Body of pancreas (tissue), 4 donors: ENCODE results near the gene RESF1. TPM values are rescaled to one million over a fixed set of nuclear protein-coding genes. Genes with fewer than 3 reads are reported as not detected.
A peak's percentile ranks its signal among the peaks of the same experiment; 100 is the strongest.

Experiments
- ATAC-seq: fragments of 150-250 bp; one replicate; pipeline ENCODE4 v1.9.1; 2016
- DNase-seq, 4 donors: peaks; one replicate each; pipeline ENCODE4 v3.0.0-alpha.2; 2019
- H3K27ac ChIP-seq, 4 donors: fragments of 200-600 bp; sonication (generic); 1 replicate in 3 of 4; 2 replicates in 1 of 4; pipeline versions ENCODE4 v1.5.1 to v1.6.1; 2016 to 2019; ENCODE audit warnings: mild to moderate bottlenecking in 1 of 4, mixed read lengths in 1 of 4, moderate library complexity in 1 of 4
- H3K27me3 ChIP-seq, 2 donors: fragments of 200-600 bp; sonication (generic); one replicate each; pipeline ENCODE4 v1.6.0; 2016; ENCODE audit warnings: mild to moderate bottlenecking in 1 of 2
- H3K36me3 ChIP-seq, 2 donors: fragments of 200-600 bp; sonication (generic); replicated peaks in 1 of 2; 2 replicates each; pipeline ENCODE4 v1.5.1; 2016; ENCODE audit warnings: low read depth in 2 of 2; ENCODE audit not compliant: insufficient read depth in 1 of 2
- H3K4me1 ChIP-seq: fragments of 200-600 bp; sonication (generic); one replicate; pipeline ENCODE4 v1.6.0; 2016
- H3K4me3 ChIP-seq, 2 donors: fragments of 200-600 bp; sonication (generic); 1 replicate in 1 of 2; 2 replicates in 1 of 2; pipeline ENCODE4 v1.5.1; 2016 to 2019
- H3K9me3 ChIP-seq, 3 donors: fragments of 200-600 bp; sonication (generic); 1 replicate in 2 of 3; 2 replicates in 1 of 3; pipeline ENCODE4 v1.5.1; 2016
- POLR2A ChIP-seq, 3 donors: fragments of 450-650 bp; IDR thresholded peaks; one replicate each; pipeline ENCODE4 v1.6.1; 2016; ENCODE audit warnings: antibody characterized with exemption in 3 of 3, mild to moderate bottlenecking in 2 of 3
- WGBS, 2 donors: methylation state at CpG; one replicate each; pipeline ENCODE4 v1.1.5; 2017; 5-methylcytosine and 5-hydroxymethylcytosine counted together
- intact Hi-C: fragments of 100-400 bp; cut with DNase I; formaldehyde crosslinking; loops from one replicate; pipeline ENCODE4 v1.15.1; 2023
- total RNA-seq, 2 donors: library from RNA; depleted of rRNA; stranded (reverse); fragments of >200 nt; gene quantifications; one replicate each; pipeline ENCODE4 v1.1.0, GENCODE V29; 2016
- TF ChIP-seq, protein P1 (sequence below), 7 experiments: fragments of 450-650 bp in 4 of 7; fragments of 200-600 bp in 3 of 7; sonication (generic) in 3 of 7; IDR thresholded peaks; one replicate each; pipeline ENCODE4 v1.5.1; 2016 to 2019; ENCODE audit warnings: antibody characterized with exemption in 7 of 7

The RESF1 gene
- total RNA-seq, 2 donors from 2014 or later: 29.1 to 48.1 TPM

DNA sequence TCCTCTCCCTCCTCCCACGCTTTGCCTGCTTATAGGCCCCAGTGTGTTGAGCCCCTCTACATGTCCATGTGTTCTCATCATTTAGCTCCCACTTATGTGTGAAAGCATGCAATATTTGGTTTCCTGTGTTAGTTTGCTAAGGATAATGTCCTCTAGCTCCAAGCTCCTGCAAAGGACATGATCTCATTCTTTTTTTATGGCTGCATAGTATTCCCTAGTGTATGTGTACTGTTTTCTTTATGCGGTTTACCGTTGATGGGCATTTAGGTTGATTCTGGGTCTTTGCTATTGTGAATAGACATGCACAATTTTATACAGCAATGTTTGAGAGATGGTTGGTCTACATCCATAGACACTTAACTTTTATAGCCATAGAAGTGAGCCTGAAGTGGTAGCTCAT is 5.1 kb downstream of the RESF1 start:
- ATAC-seq: no peak
- peaks cover 38% of the 10 kb centered on the region for H3K4me1 ChIP-seq
- no peak overlapping the region for H3K4me3 ChIP-seq
- H3K9me3 ChIP-seq: no peaks in the 10 kb centered on the region
- no peak overlapping the region for H3K27ac ChIP-seq
- H3K36me3 ChIP-seq: no peaks in the 10 kb centered on the region
- no peak for TF ChIP-seq POLR2A (IDR thresholded peaks at IDR 0.05)
- TF ChIP-seq, protein P1, sequence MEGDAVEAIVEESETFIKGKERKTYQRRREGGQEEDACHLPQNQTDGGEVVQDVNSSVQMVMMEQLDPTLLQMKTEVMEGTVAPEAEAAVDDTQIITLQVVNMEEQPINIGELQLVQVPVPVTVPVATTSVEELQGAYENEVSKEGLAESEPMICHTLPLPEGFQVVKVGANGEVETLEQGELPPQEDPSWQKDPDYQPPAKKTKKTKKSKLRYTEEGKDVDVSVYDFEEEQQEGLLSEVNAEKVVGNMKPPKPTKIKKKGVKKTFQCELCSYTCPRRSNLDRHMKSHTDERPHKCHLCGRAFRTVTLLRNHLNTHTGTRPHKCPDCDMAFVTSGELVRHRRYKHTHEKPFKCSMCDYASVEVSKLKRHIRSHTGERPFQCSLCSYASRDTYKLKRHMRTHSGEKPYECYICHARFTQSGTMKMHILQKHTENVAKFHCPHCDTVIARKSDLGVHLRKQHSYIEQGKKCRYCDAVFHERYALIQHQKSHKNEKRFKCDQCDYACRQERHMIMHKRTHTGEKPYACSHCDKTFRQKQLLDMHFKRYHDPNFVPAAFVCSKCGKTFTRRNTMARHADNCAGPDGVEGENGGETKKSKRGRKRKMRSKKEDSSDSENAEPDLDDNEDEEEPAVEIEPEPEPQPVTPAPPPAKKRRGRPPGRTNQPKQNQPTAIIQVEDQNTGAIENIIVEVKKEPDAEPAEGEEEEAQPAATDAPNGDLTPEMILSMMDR (IDR thresholded peaks at IDR 0.05): no peak
- intact Hi-C loops: no loop called here
- 94 to 95% methylated on average over 3 of the region's 3 CpGs for WGBS, 2 donors
- H3K27me3 ChIP-seq: no peaks in the 10 kb centered on the region
- no peak for DNase-seq

DNA sequence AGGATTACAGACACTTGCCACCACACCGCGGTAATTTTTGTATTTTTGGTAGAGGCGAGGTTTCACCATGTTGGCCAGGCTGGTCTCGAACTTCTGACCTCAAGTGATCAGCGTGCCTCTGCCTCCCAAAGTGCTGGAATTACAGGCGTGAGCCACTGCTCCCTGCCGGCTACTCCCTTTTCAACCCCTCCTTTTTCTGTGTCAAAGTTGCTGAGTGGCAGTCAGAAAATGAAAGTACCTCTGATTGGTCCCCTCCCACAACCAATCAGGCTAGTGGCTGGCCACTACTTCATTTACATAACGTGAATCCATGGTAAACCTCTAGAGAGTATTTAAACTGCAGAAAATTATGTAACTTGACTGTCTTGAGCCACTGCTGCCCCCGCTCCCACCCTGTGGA is 5.9 kb downstream of the RESF1 start:
- 89 to 93% methylated on average over 9 of the region's 9 CpGs for WGBS, 2 donors
- H3K4me3 ChIP-seq: no peak overlapping the region
- no peaks in the 10 kb centered on the region for H3K9me3 ChIP-seq
- H3K36me3 ChIP-seq: no peaks in the 10 kb centered on the region
- DNase-seq: no peak
- no peaks in the 10 kb centered on the region for H3K27me3 ChIP-seq
- intact Hi-C loops: no loop called here
- H3K4me1 ChIP-seq: peaks cover 38% of the 10 kb centered on the region
- TF ChIP-seq, protein P1 (IDR thresholded peaks at IDR 0.05): no peak
- ATAC-seq: no peak
- no peak overlapping the region for H3K27ac ChIP-seq

- 45 to 48% methylated on average over 5 of the region's 5 CpGs for WGBS, 2 donors
- intact Hi-C loops: no loop called here
- no peak overlapping the region for H3K4me3 ChIP-seq
- ATAC-seq: no peak
- H3K36me3 ChIP-seq: peaks cover 0 to 4% of the 10 kb centered on the region in 2 donors
- H3K4me1 ChIP-seq: peaks cover 32% of the 10 kb centered on the region
- H3K9me3 ChIP-seq: no peaks in the 10 kb centered on the region
- no peaks in the 10 kb centered on the region for H3K27me3 ChIP-seq
- peak overlapping the region in 2 of 4 donors; percentile 8 to 25 for H3K27ac ChIP-seq
- no peak for DNase-seq
- TF ChIP-seq POLR2A (IDR thresholded peaks at IDR 0.05): no peak
- TF ChIP-seq, protein P1 (IDR thresholded peaks at IDR 0.05): no peak
Observed at GRCh38 chr12:31966558-31967205, 7.5 kb downstream of the RESF1 start.

DNA sequence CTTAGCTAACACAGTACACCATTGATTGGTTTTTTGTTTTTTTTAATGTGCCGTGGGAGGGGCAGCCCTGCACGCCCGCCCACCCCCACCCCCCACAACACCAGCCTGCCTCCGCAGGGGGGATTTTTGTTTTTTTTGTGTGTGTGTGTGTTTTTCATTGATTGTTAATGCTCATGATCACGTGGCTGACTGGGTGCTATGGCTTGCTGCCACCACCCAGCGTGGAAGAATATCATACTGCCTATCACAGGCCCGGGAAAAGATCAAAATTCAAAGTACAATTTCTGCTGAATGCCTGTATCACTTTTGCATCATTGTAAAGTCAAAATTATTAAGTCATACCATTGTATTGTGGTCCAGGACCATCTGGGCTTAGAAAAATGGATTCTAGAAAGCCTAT is 8.3 kb downstream of the RESF1 start:
- H3K4me3 ChIP-seq: no peak overlapping the region
- ATAC-seq: no peak
- intact Hi-C loops: no loop called here
- H3K27ac ChIP-seq: peak overlapping the region in 1 of 4 donors; percentile 22
- H3K27me3 ChIP-seq: no peaks in the 10 kb centered on the region
- peaks cover 0 to 4% of the 10 kb centered on the region in 2 donors for H3K36me3 ChIP-seq
- TF ChIP-seq, protein P1 (IDR thresholded peaks at IDR 0.05): no peak
- no peak for TF ChIP-seq POLR2A (IDR thresholded peaks at IDR 0.05)
- 36 to 46% methylated on average over 7 of the region's 7 CpGs for WGBS, 2 donors
- H3K4me1 ChIP-seq: peaks cover 23% of the 10 kb centered on the region
- H3K9me3 ChIP-seq: no peaks in the 10 kb centered on the region
- DNase-seq: peak in 2 of 4 donors; percentile 13 to 41

GRCh38 chr12:31970199-31970598 is 11.0 kb downstream of the RESF1 start:
- DNase-seq: no peak
- no peak overlapping the region for H3K4me3 ChIP-seq
- peak overlapping the region in 1 of 4 donors; percentile 55 for H3K27ac ChIP-seq
- intact Hi-C loops: no loop called here
- peaks cover 32% of the 10 kb centered on the region for H3K4me1 ChIP-seq
- peaks cover 0 to 4% of the 10 kb centered on the region in 2 donors for H3K36me3 ChIP-seq
- no peaks in the 10 kb centered on the region for H3K9me3 ChIP-seq
- TF ChIP-seq POLR2A (IDR thresholded peaks at IDR 0.05): no peak
- TF ChIP-seq, protein P1 (IDR thresholded peaks at IDR 0.05): no peak
- ATAC-seq: peak; percentile 30
- no peaks in the 10 kb centered on the region for H3K27me3 ChIP-seq
